Measurements from ENCODE around the gene MLH1.

Gene MLH1

GRCh38 chr3:37087870-37088269, 94.6 kb downstream of the MLH1 start:
- DNase-seq (ENCODE audit: low read depth in 1 of 2, low spot score in 1 of 2) = no peak

- DNase-seq (ENCODE audit: low read depth in 1 of 2, low spot score in 1 of 2) = no peak
These were observed 99.2 kb downstream of the MLH1 start for GRCh38 chr3:37092484-37092883.

GRCh38 chr3:37093481-37093880, 100.2 kb downstream of the MLH1 start:
- DNase-seq (ENCODE audit: low read depth in 1 of 2, low spot score in 1 of 2) = no peak

GRCh38 chr3:37094636-37095035, 101.3 kb downstream of the MLH1 start:
- DNase-seq (ENCODE audit: low read depth in 1 of 2, low spot score in 1 of 2) = no peak

GRCh38 chr3:37096288-37096687, 103.0 kb downstream of the MLH1 start:
- no peak for DNase-seq (ENCODE audit: low read depth in 1 of 2, low spot score in 1 of 2)

GRCh38 chr3:37096975-37097374, 103.7 kb downstream of the MLH1 start:
- no peak for DNase-seq (ENCODE audit: low read depth in 1 of 2, low spot score in 1 of 2)

- no peak for DNase-seq (ENCODE audit: low read depth in 1 of 2, low spot score in 1 of 2)
These were observed 104.5 kb downstream of the MLH1 start for GRCh38 chr3:37097776-37098175.

- DNase-seq (ENCODE audit: low read depth in 1 of 2, low spot score in 1 of 2) = no peak
These were observed 105.6 kb downstream of the MLH1 start for GRCh38 chr3:37098884-37099283.

- no peak for DNase-seq (ENCODE audit: low read depth in 1 of 2, low spot score in 1 of 2)
These were observed 106.2 kb downstream of the MLH1 start for GRCh38 chr3:37099469-37099868.

GRCh38 chr3:37100411-37100810, 107.1 kb downstream of the MLH1 start:
- no peak for DNase-seq (ENCODE audit: low read depth in 1 of 2, low spot score in 1 of 2)
